K562 (cell line): ENCODE results near the gene UBR3. TPM values are rescaled to one million over a fixed set of nuclear protein-coding genes. Genes with fewer than 3 reads are reported as not detected.
A peak's percentile ranks its signal among the peaks of the same experiment; 100 is the strongest.

Source experiments
- EGR1 ChIP-seq: fragments of 450-650 bp; conservative IDR thresholded peaks from 2 replicates; pipeline ENCODE4 v1.6.1; 2017; ENCODE audit warnings: mild to moderate bottlenecking
- EP400 ChIP-seq: fragments of 450-650 bp; IDR thresholded peaks from 2 replicates; pipeline ENCODE4 v1.6.1; 2017; ENCODE audit warnings: antibody characterized with exemption, mild to moderate bottlenecking, moderate library complexity
- FOXA3 ChIP-seq, 2 experiments: fragments of 450-650 bp in 1 of 2; sonication (generic) in 1 of 2; formaldehyde crosslinking; IDR thresholded peaks in 1 of 2; conservative IDR thresholded peaks in 1 of 2; 2 replicates each; pipeline versions ENCODE4 v1.4.0 to v1.8.0; 2020 to 2022; ENCODE audit warnings: mild to moderate bottlenecking in 2 of 2, missing genetic modification reagents in 1 of 2
- KLF1 ChIP-seq: fragments of 450-650 bp; IDR thresholded peaks from 2 replicates; pipeline ENCODE4 v1.6.1; 2016; ENCODE audit warnings: missing genetic modification characterization, missing compliant biosample characterization
- L3MBTL2 ChIP-seq: fragments of 450-650 bp; IDR thresholded peaks from 2 replicates; pipeline ENCODE4 v1.6.1; 2016; ENCODE audit warnings: mild to moderate bottlenecking, moderate library complexity
- MED1 ChIP-seq: sonication (generic); formaldehyde crosslinking; IDR thresholded peaks from 2 replicates; pipeline ENCODE4 v1.8.1; 2023; ENCODE audit warnings: missing genetic modification reagents, borderline replicate concordance
- NR3C1 ChIP-seq: sonication (generic); formaldehyde crosslinking; IDR thresholded peaks from 2 replicates; pipeline ENCODE4 v1.8.1; 2022; ENCODE audit warnings: missing genetic modification reagents
- RBFOX2 ChIP-seq: fragments of 200-400 bp; formaldehyde crosslinking; IDR thresholded peaks from 2 replicates; pipeline ENCODE4 v1.6.1; 2017; ENCODE audit warnings: low read depth, mild to moderate bottlenecking, low read length, moderate library complexity
- SUPT5H ChIP-seq: fragments of 450-650 bp; IDR thresholded peaks from 2 replicates; pipeline ENCODE4 v1.6.1; 2016
- ZFP36 ChIP-seq: fragments of 150-350 bp; IDR thresholded peaks from 2 replicates; pipeline ENCODE4 v1.6.1; 2018; ENCODE audit warnings: low read length, low read depth; ENCODE audit not compliant: partially characterized antibody
- ZNF57 ChIP-seq: fragments of 450-650 bp; formaldehyde crosslinking; IDR thresholded peaks from 2 replicates; pipeline ENCODE4 v1.4.0; 2020; ENCODE audit warnings: mild to moderate bottlenecking, moderate library complexity
- polyA plus RNA-seq, 8 experiments: library from polyadenylated mRNA; depleted of rRNA in 4 of 8; stranded (reverse) in 5 of 8; unstranded in 3 of 8; fragments of >200 nt; fragmentation: Nextera tagmentation in 2 of 8; fragmentation: Illumina TruSeq in 1 of 8; extraction: Ambion mirVana in 2 of 8; extraction: Trizol in 1 of 8; gene quantifications; 2 replicates each; pipeline versions ENCODE4 v1.2.1 to v1.2.3, GENCODE V29; 2011 to 2014; ENCODE audit warnings: inconsistent platforms in 1 of 8, missing spikeins in 1 of 8
- total RNA-seq, 7 experiments: library from RNA; depleted of rRNA in 6 of 7; stranded (reverse); fragments of >200 nt in 6 of 7; fragmentation: Illumina TruSeq in 2 of 7; extraction: Trizol in 2 of 7; gene quantifications; 2 replicates each; pipeline versions ENCODE4 v1.2.1 to v1.2.3, GENCODE V29; 2011 to 2021; ENCODE audit warnings: low replicate concordance in 1 of 7
- TF ChIP-seq, protein P1 (sequence below): sonication (generic); IDR thresholded peaks from 2 replicates; pipeline ENCODE4 v1.6.1; 2016
- TF ChIP-seq, protein P2 (sequence below), 2 experiments: fragments of 450-650 bp in 1 of 2; sonication (generic) in 1 of 2; formaldehyde crosslinking; conservative IDR thresholded peaks; 2 replicates each; pipeline versions ENCODE4 v1.4.0 to v1.8.1; 2020 to 2022; ENCODE audit warnings: mild to moderate bottlenecking in 1 of 2, missing genetic modification reagents in 1 of 2
- TF ChIP-seq, protein P3 (sequence below): fragments of 150-350 bp; conservative IDR thresholded peaks from 2 replicates; pipeline ENCODE4 v1.6.1; 2014; ENCODE audit warnings: low read length
- TF ChIP-seq, protein P4 (sequence below): fragments of 450-650 bp; formaldehyde crosslinking; IDR thresholded peaks from 2 replicates; pipeline ENCODE4 v1.4.0; 2020; ENCODE audit warnings: mild to moderate bottlenecking, moderate library complexity
- TF ChIP-seq, protein P5 (sequence below): fragments of 200-800 bp; sonication (Bioruptor generic); IDR thresholded peaks from 2 replicates; pipeline ENCODE4 v1.6.1; 2017; ENCODE audit warnings: missing genetic modification characterization, missing compliant biosample characterization
- TF ChIP-seq, protein P6 (sequence below): fragments of 200-400 bp; formaldehyde crosslinking; IDR thresholded peaks from 2 replicates; pipeline ENCODE4 v1.6.1; 2017; ENCODE audit warnings: mild to moderate bottlenecking, low read depth, low read length, moderate library complexity

UBR3 gene
- total and polyA plus RNA-seq, 9 of the 15 experiments (the other 6 are each of a cell fraction or from before 2014, with no cell fraction given) = 14.4 to 63.5 (median 40.4) TPM

DNA sequence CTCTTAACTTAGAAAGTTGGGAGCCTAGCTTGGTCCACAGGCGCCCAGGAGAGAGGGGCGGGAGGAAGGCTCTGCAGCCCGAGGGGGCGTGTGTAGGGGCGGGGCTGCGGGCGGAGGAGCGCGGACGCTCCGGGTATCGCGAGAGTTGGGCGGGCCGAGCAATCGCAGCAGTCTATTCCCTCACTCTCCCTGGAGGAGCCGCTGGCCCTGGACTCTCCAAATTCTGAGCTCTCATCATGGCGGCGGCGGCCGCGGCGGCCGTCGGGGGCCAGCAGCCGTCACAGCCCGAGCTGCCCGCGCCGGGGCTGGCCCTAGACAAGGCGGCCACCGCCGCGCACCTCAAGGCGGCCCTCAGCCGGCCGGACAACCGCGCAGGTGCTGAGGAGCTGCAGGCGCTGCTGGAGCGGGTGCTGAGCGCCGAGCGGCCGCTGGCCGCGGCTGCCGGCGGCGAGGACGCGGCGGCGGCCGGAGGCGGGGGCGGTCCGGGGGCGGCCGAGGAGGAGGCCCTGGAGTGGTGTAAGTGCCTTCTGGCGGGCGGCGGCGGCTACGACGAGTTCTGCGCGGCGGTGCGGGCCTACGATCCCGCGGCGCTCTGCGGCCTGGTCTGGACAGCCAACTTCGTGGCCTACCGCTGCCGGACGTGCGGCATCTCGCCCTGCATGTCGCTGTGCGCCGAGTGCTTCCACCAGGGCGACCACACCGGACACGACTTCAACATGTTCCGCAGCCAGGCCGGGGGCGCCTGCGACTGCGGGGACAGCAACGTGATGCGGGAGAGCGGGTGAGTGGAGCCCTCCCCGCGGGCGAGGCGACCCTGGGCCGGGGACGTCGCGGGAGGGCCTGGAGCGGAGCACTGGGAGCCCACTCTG, at the start of gene UBR3 (continued):
- TF ChIP-seq, protein P1, sequence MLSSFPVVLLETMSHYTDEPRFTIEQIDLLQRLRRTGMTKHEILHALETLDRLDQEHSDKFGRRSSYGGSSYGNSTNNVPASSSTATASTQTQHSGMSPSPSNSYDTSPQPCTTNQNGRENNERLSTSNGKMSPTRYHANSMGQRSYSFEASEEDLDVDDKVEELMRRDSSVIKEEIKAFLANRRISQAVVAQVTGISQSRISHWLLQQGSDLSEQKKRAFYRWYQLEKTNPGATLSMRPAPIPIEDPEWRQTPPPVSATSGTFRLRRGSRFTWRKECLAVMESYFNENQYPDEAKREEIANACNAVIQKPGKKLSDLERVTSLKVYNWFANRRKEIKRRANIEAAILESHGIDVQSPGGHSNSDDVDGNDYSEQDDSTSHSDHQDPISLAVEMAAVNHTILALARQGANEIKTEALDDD = peak; percentile 44; the same call in 1 of the 2 replicates
- TF ChIP-seq EP400 (no peak), L3MBTL2 (peak; percentile 51; the same call in 1 of the 2 replicates), RBFOX2 (peak; percentile 96), FOXA3 (CRISPR knock-in tag; conservative IDR thresholded peaks at IDR 0.05 in 1 of 2, IDR thresholded peaks at IDR 0.05 in 1 of 2) (peak in 1 of 2 experiments; percentile 20; a peak in 1 of 4 replicates), EGR1 (peak; percentile 75), NR3C1 (0 out of 2 replicates have a peak, but pooled peaks have one; percentile 47), KLF1 (tag) (0 out of 2 replicates have a peak, but pooled peaks have one; percentile 18), MED1 (CRISPR knock-in tag) (no peak), ZFP36 (peak; percentile 39), ZNF57 (CRISPR knock-in tag) (no peak), SUPT5H (peak; percentile 52)
- TF ChIP-seq, protein P2, sequence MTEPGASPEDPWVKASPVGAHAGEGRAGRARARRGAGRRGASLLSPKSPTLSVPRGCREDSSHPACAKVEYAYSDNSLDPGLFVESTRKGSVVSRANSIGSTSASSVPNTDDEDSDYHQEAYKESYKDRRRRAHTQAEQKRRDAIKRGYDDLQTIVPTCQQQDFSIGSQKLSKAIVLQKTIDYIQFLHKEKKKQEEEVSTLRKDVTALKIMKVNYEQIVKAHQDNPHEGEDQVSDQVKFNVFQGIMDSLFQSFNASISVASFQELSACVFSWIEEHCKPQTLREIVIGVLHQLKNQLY (CRISPR knock-in tag; conservative IDR thresholded peaks at IDR 0.05) = no peak
- TF ChIP-seq, protein P3, sequence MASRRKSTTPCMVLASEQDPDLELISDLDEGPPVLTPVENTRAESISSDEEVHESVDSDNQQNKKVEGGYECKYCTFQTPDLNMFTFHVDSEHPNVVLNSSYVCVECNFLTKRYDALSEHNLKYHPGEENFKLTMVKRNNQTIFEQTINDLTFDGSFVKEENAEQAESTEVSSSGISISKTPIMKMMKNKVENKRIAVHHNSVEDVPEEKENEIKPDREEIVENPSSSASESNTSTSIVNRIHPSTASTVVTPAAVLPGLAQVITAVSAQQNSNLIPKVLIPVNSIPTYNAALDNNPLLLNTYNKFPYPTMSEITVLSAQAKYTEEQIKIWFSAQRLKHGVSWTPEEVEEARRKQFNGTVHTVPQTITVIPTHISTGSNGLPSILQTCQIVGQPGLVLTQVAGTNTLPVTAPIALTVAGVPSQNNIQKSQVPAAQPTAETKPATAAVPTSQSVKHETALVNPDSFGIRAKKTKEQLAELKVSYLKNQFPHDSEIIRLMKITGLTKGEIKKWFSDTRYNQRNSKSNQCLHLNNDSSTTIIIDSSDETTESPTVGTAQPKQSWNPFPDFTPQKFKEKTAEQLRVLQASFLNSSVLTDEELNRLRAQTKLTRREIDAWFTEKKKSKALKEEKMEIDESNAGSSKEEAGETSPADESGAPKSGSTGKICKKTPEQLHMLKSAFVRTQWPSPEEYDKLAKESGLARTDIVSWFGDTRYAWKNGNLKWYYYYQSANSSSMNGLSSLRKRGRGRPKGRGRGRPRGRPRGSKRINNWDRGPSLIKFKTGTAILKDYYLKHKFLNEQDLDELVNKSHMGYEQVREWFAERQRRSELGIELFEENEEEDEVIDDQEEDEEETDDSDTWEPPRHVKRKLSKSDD = peak; percentile 79; the same call in 1 of the 2 replicates
- TF ChIP-seq, protein P4, sequence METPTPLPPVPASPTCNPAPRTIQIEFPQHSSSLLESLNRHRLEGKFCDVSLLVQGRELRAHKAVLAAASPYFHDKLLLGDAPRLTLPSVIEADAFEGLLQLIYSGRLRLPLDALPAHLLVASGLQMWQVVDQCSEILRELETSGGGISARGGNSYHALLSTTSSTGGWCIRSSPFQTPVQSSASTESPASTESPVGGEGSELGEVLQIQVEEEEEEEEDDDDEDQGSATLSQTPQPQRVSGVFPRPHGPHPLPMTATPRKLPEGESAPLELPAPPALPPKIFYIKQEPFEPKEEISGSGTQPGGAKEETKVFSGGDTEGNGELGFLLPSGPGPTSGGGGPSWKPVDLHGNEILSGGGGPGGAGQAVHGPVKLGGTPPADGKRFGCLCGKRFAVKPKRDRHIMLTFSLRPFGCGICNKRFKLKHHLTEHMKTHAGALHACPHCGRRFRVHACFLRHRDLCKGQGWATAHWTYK (CRISPR knock-in tag) = 0 out of 2 replicates have a peak, but pooled peaks have one; percentile 5
- TF ChIP-seq, protein P5, sequence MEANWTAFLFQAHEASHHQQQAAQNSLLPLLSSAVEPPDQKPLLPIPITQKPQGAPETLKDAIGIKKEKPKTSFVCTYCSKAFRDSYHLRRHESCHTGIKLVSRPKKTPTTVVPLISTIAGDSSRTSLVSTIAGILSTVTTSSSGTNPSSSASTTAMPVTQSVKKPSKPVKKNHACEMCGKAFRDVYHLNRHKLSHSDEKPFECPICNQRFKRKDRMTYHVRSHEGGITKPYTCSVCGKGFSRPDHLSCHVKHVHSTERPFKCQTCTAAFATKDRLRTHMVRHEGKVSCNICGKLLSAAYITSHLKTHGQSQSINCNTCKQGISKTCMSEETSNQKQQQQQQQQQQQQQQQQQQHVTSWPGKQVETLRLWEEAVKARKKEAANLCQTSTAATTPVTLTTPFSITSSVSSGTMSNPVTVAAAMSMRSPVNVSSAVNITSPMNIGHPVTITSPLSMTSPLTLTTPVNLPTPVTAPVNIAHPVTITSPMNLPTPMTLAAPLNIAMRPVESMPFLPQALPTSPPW (CRISPR knock-in tag) = peak; percentile 87
- TF ChIP-seq, protein P6, sequence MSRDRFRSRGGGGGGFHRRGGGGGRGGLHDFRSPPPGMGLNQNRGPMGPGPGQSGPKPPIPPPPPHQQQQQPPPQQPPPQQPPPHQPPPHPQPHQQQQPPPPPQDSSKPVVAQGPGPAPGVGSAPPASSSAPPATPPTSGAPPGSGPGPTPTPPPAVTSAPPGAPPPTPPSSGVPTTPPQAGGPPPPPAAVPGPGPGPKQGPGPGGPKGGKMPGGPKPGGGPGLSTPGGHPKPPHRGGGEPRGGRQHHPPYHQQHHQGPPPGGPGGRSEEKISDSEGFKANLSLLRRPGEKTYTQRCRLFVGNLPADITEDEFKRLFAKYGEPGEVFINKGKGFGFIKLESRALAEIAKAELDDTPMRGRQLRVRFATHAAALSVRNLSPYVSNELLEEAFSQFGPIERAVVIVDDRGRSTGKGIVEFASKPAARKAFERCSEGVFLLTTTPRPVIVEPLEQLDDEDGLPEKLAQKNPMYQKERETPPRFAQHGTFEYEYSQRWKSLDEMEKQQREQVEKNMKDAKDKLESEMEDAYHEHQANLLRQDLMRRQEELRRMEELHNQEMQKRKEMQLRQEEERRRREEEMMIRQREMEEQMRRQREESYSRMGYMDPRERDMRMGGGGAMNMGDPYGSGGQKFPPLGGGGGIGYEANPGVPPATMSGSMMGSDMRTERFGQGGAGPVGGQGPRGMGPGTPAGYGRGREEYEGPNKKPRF = no peak
